Mammary epithelial cell (primary cell): Measurements from ENCODE around the gene KCNG2.

ENCODE experiments used
- EZH2 ChIP-seq: IDR thresholded peaks from 2 replicates; pipeline ENCODE4 v1.6.1; 2012; ENCODE audit warnings: low read length, inconsistent platforms, borderline replicate concordance
- TF ChIP-seq, protein P1 (sequence below), 2 donors: IDR thresholded peaks in 1 of 2; conservative IDR thresholded peaks in 1 of 2; 2 replicates each; pipeline ENCODE4 v1.5.1; 2011 to 2012; ENCODE audit warnings: inconsistent platforms in 2 of 2, low read length in 2 of 2, mild to moderate bottlenecking in 2 of 2, control low read depth in 1 of 2, low read depth in 1 of 2; ENCODE audit not compliant: insufficient read depth in 1 of 2; ENCODE audit errors: extremely low read depth in 1 of 2

DNA sequence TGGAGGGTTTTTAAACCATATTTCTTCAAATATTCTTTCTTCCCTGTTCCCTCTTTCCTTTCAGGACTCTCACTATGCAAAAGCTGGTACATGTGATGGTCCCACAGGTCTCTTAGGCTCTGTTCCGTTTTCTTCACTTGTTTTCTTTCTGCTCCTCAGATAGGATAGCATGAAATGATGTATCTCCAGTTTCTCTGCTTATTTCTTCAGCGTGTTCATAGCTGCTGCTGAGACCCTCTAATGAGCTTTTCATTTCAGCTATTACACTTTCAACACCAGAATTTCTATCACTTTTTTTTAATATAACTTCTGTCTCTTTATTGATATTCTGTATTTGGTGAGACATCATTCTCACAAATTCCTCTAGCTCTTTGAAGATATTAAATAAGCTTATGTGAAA lies 63.9 kb downstream of the KCNG2 start:
- TF ChIP-seq, protein P1, sequence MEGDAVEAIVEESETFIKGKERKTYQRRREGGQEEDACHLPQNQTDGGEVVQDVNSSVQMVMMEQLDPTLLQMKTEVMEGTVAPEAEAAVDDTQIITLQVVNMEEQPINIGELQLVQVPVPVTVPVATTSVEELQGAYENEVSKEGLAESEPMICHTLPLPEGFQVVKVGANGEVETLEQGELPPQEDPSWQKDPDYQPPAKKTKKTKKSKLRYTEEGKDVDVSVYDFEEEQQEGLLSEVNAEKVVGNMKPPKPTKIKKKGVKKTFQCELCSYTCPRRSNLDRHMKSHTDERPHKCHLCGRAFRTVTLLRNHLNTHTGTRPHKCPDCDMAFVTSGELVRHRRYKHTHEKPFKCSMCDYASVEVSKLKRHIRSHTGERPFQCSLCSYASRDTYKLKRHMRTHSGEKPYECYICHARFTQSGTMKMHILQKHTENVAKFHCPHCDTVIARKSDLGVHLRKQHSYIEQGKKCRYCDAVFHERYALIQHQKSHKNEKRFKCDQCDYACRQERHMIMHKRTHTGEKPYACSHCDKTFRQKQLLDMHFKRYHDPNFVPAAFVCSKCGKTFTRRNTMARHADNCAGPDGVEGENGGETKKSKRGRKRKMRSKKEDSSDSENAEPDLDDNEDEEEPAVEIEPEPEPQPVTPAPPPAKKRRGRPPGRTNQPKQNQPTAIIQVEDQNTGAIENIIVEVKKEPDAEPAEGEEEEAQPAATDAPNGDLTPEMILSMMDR (conservative IDR thresholded peaks at IDR 0.05 in 1 of 2, IDR thresholded peaks at IDR 0.05 in 1 of 2; ENCODE audit: extremely low read depth in 1 of 2, insufficient read depth in 1 of 2, low read depth in 1 of 2, low read length in 2 of 2), result no peak
- no peak for TF ChIP-seq EZH2
